ENCODE data around the gene INTS3.
A peak's percentile ranks its signal among the peaks of the same experiment; 100 is the strongest.

INTS3 gene

DNA sequence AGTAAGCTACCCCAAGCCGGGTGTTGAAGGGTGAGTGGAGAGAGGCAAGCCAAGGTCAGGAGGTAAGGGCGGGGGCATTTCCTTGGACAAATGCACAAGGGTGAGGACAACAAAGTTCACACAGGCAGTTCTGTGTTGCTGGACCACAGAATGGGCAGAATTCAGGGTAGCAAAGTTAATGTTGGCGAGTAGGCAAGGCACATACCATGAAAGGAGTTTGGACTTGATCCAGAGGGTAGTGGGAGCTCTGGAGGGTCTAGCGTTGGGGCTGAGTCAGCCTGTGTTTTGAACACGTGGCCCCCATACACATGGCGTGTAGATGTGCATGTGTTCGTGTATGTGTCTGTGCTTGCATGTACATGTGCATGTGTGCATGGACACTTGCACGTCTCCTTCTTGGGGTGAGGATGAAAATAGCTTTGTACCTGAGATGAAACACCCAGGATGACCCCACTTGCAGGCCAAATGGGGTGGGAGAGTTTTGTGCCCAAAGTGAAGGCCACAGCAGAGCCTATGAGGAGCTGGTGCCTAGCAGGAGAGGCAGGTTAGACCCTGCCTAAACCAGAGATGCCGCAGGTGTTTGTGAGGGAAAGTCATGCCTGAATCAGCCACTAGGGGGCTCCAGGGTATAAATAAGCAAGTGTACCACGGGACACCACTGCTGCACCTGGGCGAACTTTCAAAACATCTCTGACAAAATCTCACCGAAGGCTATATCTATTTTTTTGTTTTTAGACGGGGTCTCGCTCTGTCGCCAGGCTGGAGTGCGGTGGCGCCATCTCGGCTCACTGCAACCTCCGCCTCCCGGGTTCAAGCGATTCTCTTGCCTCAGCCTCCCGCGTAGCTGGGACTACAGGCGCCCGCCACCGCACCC, 69.2 kb downstream of the INTS3 start:
- no peak overlapping the region for H3K4me3 ChIP-seq (ENCODE audit: low read depth, low read length)
- in situ Hi-C loops (cut with HindIII; ENCODE audit: low sequenced_read_pairs) = no loop called here
- peak; percentile 61 for DNase-seq (ENCODE audit: low read depth, low spot score)
- TF ChIP-seq, protein P1, sequence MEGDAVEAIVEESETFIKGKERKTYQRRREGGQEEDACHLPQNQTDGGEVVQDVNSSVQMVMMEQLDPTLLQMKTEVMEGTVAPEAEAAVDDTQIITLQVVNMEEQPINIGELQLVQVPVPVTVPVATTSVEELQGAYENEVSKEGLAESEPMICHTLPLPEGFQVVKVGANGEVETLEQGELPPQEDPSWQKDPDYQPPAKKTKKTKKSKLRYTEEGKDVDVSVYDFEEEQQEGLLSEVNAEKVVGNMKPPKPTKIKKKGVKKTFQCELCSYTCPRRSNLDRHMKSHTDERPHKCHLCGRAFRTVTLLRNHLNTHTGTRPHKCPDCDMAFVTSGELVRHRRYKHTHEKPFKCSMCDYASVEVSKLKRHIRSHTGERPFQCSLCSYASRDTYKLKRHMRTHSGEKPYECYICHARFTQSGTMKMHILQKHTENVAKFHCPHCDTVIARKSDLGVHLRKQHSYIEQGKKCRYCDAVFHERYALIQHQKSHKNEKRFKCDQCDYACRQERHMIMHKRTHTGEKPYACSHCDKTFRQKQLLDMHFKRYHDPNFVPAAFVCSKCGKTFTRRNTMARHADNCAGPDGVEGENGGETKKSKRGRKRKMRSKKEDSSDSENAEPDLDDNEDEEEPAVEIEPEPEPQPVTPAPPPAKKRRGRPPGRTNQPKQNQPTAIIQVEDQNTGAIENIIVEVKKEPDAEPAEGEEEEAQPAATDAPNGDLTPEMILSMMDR (IDR thresholded peaks at IDR 0.05; ENCODE audit: low read depth, low read length) = peak; percentile 82

DNA sequence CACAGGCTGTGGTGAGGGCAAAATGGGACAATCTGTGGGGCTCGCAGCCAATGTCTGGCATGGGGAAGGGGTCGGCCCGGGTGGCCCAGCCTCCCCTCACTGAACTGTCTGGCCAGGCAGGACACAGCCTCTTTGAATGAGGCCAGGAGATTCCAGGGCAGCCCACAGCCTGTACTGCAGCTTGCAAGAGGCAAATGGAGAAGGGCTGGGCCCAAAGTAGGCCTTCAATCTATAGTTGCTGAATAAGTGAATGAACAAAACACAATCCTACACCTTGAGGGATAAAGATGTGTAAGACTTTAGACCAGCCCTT, 70.6 kb downstream of the INTS3 start:
- DNase-seq (ENCODE audit: low read depth, low spot score) = no peak
- TF ChIP-seq, protein P1 (IDR thresholded peaks at IDR 0.05; ENCODE audit: low read depth, low read length) = no peak
- no peak overlapping the region for H3K4me3 ChIP-seq (ENCODE audit: low read depth, low read length)
- in situ Hi-C loops (cut with HindIII; ENCODE audit: low sequenced_read_pairs) = no loop called here

DNA sequence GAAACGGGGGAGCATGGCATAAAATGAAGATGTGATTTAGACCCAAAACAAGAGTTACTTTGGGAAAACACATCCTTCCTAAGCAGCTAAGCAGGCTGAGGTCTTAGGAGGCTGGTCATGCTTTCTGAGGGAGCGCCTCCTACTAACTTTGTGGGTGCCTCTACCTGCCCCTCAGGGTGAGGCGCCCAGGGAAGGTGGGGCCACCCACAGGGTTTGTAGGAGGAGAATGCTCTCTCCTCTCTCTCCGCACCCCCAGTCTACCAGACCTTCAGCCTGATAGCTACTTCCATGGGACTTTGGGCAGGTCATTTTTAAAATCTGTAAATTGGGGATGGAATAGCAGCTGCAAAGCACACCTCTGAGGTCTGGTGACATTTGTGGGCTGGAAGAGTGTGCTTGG, 71.2 kb downstream of the INTS3 start:
- in situ Hi-C loops (cut with HindIII; ENCODE audit: low sequenced_read_pairs) = no loop called here
- no peak overlapping the region for H3K4me3 ChIP-seq (ENCODE audit: low read depth, low read length)
- TF ChIP-seq, protein P1 (IDR thresholded peaks at IDR 0.05; ENCODE audit: low read depth, low read length) = no peak
- no peak for DNase-seq (ENCODE audit: low read depth, low spot score)

DNA sequence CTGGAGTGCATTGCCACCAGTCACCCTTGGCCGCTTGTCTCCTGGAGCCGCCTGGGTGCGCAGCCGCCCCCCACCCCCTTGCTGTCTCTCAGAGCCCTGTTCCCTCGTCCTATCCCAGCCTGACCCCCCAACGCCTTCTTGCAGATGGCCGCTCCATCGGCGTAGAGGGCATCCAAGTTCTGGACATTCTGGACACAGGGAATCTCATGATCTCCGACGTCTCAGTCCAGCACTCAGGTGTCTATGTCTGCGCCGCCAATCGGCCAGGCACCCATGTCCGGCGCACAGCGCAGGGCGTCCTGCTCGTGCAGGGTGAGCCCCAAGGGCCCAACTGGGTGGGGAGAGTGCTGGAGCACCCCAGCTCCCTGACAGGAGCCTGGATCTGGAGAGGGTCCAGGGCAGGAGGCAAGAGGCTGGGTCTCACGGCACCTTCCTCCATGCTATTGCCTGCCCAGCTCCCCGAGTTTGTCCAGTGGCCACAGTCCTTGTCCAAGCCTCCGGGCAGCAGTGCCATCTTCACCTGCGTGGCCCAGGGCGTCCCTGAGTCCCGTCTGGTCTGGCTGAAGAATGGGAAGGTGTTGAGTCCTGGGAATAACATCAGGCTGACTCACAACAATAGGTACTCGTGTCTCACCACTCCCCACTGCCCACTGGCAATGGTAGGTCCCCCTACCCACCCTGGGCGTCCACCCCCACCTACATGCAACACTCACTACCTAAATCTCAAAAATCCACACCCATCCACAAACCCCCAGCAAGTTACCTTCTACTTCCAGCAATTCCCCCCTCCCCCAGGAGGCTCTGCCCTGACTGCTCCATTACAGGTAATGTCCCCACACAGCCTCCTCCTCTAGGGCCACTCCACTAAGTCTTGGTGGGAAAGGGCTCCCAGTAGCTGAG, 72.0 kb downstream of the INTS3 start:
- no peak for DNase-seq (ENCODE audit: low read depth, low spot score)
- TF ChIP-seq, protein P1 (IDR thresholded peaks at IDR 0.05; ENCODE audit: low read depth, low read length) = no peak
- in situ Hi-C loops (cut with HindIII; ENCODE audit: low sequenced_read_pairs) = no loop called here

DNA sequence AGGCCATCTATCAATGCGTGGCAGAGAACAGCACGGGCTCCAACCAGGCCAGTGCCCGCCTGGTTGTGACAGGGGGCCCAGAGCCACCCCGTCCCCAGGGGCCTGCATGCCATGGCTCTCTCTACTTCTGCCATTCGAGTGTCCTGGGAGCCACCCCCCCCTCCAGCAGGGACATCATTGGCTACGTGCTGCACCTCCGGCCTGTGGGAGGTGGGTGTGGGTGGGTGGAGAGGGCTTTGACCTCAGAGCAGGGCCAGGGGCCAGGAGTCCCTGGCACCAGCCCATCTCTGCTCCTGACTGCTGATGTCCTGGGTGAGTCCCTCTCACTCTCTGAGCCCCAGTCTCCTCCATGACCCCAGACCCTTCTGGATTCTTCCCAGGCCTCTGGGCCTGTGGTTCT, 72.7 kb downstream of the INTS3 start:
- TF ChIP-seq, protein P1 (IDR thresholded peaks at IDR 0.05; ENCODE audit: low read depth, low read length) = no peak
- H3K4me3 ChIP-seq (ENCODE audit: low read depth, low read length) = no peak overlapping the region
- DNase-seq (ENCODE audit: low read depth, low spot score) = no peak
- in situ Hi-C loops (cut with HindIII; ENCODE audit: low sequenced_read_pairs) = no loop called here

More for the DNA sequence above, 72.0 kb downstream of the INTS3 start:
- no peak overlapping the region for H3K4me3 ChIP-seq (ENCODE audit: low read depth, low read length)

DNA sequence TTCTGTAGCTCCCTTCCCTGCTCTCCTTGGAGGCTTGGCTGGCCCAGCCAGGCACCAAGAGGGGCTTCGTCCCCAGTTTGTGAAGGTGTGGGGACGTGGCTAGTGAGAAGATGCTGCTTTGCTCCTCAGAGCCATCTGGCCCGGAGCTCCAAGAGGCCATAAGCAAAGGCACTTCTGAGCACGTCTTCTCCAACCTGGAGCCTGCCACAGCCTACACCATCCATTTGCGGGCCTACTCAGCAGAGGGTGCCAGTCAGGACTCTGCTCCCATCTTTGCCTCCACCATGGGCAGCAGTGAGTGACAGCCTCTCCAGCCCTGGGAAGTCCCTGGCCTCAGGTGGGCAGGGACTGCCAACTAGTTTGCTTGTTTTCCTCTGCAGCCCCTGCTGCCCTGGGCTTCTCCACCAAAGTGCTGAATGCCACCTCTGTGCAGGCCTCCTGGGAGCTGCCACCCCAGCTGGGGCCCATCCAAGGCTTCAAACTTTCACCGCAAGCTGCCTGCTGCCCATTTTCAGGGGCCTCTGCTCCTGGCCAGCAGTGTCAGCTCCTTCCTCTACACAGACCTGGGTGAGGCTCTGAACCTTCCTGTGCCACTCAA, 73.3 kb downstream of the INTS3 start:
- in situ Hi-C loops (cut with HindIII; ENCODE audit: low sequenced_read_pairs) = no loop called here
- TF ChIP-seq, protein P1 (IDR thresholded peaks at IDR 0.05; ENCODE audit: low read depth, low read length) = no peak
- H3K4me3 ChIP-seq (ENCODE audit: low read depth, low read length) = no peak overlapping the region
- no peak for DNase-seq (ENCODE audit: low read depth, low spot score)

Measured in astrocyte of the spinal cord (primary cell).